Kidney capillary endothelial cell (primary cell): Measurements from ENCODE around the gene ACBD4.

Experiments
- DNase-seq: peaks from one replicate; pipeline ENCODE4 v3.0.0-alpha.2; 2018; ENCODE audit warnings: low spot score

ACBD4 gene

DNA sequence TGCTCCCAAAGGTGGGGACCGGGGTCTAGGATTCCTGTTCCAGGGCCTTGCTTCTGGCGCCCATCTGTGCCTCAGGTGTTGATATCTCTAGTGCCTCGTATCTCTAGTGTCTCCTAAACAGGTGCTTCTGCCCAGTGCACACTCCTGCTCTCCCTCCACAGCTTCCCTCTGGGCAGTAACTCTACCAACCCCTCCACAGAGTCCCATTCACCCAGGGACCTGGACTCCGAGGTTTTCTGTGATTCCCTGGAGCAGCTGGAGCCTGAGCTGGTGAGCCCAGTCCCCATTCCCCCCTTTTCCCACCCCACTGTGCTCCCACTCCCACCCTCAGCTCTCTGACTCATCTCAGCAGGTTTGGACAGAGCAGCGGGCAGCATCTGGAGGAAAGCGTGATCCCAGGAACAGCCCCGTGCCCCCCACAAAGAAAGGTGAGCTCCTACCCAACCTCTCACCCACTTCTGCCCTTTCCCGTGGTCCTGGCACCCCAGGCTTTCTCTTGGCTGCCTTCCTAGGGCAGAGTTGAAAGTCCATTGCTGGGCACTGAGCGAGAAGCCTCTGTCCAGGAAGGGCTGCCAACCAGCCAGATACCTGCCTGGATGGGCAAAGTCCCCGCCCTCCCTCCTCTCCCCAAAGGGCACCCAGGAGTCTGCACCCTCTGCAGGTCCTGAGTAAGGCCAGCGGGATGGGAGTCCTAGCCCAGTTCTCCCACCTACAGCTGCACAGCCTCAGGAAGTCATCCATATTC is 2.2 kb downstream of the ACBD4 start:
- no peak for DNase-seq

DNA sequence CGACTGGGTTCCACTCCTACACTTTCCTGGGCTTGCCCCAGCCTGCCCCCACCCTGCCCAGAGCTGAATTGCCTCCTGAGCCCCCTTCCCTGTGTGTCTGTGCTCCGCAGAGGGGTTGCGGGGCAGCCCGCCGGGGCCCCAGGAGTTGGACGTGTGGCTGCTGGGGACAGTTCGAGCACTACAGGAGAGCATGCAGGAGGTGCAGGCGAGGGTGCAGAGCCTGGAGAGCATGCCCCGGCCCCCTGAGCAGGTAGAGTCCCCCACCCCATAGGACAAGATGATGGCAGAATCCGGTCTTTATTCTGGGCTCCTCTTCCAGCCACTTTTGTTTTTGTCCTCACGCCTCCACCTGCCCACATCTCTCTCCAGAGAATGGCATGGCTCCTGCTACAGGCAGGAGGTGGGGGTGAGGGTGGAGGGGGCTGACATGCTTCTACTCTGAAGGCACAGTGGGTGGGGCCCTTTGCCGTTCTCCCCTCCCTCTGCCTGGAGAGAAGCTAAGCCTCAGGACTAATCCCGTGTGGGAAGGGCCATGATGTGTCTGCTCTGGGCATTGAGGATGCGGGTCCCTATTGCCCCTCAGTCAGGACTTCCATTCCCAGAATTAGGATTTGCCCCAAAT is 3.5 kb downstream of the ACBD4 start:
- DNase-seq: no peak

DNA sequence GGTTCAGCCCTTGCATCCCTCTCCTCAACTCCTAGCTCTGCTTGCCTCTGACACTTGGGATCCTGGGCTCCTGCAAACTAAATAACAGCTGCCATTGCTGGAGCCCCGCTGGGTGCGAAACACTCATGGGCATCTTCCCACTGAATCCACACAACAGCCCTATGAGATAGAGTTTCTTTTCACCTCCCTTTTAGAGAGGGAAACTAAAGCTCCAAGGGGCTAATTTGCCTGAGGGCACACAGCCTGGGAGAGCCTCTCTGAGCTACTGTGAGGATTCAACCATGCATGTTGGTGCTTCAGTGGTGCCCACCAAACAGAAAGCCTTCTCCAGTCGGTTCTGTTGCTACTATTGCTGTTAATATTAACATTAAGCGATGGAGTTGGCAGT is 4.0 kb downstream of the ACBD4 start:
- no peak for DNase-seq

DNA sequence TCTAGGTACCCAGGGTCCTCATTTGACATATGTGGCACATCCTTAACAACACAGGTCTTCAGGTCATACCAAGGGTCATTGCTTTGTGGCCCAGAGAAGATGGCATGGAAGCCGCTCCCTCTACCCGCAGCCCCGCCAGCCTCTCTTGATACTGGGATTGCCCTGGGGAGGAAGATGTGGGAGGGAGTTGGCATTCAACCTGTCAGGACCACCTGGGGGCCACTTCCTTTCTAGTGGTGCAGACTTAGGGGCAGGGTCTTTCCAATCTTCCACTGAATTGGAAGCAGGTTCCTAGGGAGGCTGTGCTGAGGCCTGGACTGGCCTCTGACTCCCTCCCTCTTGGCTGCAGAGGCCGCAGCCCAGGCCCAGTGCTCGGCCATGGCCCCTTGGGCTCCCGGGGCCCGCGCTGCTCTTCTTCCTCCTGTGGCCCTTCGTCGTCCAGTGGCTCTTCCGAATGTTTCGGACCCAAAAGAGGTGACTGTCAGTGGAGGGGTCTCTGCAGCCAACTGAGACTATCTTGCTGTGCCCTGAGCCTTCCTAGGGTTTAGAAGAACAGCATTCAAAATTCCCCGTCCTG is 7.7 kb downstream of the ACBD4 start:
- no peak for DNase-seq

DNA sequence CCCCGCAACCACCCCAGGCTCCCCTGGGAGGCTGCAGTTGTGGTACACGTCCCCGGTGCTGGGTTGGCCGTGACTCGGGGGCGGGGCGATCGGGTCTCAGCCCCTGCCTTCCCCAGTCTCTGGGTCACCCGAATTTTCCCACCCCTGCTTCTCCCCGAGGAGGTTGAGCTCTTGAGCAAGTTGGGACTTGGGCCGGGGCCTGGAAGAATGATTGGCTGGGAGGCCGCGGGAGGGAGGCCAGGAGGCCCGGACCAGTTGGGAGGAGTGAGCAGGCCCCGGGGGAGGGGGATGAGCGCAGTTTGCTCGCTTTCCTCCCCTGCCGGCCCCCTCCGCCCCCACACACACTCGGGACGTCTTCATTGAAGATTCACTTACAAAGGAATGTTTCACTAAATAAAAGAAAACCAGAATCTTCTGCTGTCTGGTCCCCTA is 8.3 kb downstream of the ACBD4 start:
- no peak for DNase-seq

DNA sequence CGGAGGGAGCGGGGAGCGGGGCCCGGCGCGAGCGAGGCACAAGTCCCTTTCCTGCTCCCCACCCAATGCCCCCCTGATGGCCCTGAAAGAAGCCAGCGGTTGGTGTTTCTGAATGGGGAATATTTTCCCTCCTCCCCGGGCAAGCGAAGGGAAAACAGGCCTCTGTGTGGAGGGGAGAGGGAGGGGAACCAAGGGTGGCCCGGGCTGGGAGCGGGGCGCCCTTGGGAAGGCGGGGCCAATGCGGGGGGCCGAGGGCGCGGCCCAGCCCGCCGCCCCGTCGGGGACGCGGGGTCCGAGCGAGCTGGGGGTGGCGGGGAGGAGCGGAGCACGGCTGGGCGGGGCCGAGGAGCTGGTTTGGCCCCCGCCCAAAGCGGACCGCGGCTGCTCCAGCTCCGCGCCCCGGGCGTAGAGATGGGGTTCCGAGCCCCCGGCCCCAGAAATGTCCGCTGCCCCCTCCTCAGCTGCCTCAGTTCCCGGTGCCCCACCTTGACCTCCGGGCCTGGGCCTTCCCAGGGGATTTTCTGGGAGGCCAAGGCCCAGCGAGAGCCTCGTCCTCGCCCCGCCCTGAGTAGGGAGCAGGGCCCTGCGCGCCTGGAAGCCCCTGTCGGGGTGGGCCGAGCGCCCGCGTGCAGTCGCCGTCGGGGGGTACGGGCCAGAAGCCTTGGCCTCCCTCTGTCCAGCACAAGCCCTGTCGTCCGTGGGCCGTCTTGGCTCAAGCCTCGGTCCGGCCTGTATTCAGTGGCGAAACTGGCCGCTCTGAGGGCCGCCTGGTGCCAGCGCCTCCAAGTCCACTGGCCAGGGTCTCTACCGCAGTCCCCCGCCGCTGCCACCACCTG is 8.9 kb downstream of the ACBD4 start:
- no peak for DNase-seq

DNA sequence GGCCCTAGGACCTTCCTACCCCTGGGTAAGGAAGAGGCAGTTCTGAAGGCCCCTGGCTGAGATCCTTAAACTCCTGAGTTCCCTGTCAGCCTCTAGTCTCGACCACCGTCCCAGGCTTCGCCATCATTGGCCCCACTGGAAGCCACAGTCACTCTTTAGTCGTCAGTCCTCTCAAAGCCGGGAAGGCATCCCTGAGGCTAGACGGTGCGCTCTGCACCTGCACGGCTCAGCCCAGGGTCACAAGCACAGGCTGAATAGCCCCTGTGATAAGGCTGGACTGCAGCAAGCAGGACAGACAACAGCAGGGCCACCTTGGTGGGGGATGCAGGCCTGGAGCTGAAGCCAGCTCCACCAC is 9.5 kb downstream of the ACBD4 start:
- no peak for DNase-seq

DNA sequence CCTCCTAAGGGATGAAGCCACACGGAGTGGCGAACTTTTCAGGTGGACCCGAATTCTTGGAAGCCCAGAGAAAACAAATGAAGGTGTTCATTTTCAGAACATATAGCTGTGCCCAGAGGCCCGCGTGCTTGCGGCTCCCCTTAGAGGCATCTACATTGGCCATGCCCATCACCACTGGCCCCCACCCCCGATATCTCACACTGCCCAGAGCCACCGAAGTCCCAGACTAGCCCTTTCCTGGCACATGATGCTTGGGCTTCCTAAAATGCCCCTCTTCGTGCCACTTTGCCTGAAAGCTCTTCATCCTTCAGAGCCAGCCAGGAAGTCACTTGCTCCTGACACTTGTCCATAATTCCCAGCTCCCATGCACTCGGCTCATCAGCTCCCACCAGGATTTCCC is 10.7 kb downstream of the ACBD4 start:
- DNase-seq: no peak

DNA sequence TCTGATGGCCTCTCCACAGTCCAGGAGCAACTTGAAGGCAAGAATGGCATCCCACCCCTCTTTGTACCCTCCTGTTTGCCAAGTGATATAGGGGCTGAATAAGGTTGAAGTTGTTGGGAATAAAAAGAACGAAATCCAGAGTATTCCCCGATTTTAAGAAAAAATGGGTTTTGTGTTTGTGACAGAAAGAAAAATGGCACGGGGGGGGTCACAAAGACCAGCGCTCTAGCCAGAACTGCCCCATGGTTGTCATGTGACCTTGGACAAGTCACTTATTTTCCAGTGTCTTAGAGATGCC is 11.1 kb downstream of the ACBD4 start:
- DNase-seq: no peak

DNA sequence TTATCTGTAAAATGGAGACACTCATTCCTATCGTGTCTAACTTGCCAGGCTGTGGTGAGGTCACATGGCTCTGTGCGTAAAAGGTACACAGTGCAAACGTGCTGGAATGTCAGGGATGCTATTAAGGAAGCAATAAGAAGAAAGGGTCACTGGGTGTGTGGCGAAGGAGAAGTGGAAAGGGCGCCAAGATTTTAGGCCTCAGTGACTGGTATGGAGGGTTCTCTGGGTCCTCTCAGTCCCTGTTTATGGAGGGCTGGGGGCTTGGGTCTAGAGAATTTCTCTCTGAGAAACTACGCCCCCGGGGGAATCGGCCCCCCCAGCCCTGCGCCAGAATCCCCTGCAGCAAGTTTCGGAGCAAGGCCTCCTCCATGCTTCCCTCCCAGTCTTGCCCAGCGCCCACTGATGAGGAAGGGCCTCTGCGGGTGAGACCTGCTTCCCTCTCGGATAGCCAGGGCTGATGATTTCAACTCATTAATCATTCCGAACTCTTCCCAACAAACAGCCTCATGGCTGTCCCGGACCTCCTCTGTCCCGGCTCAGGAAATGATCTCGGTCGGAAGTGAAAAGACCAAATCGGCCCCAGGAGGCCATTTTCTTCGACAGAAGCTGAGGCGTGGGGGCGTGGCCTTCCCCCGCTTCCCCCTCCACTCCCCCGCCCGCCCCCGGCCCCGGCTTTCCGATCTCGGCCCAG is 11.5 kb downstream of the ACBD4 start:
- DNase-seq: peak; percentile 70

DNA sequence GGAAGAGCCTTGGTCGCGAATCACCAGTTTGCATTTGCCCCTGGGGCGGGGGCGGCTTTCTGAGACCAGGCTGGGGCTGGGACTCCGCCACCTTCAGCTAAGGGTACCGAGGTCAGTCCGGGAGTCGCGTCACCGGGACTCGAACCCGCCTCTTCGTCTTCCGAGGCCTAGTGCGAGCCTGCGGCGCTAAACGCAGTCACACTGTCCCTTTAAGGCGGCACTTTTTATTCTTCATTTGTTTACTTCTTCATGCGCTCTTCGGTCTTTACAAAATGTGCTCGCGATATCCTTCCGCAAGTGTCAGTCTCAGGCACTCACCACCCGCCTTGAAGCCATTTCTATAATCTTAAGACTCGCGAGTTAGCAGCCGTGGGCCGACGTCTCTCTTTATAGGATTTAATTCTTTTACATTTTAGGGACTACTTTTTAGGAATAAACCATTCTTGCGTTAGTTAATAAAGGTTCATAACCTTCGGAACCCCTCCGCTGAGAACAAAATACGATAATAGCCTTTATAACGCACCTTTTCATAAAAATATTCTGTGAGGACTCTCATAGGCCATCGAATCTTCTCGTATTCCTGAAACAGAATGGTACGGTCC is 12.2 kb downstream of the ACBD4 start:
- DNase-seq: peak; percentile 89

DNA sequence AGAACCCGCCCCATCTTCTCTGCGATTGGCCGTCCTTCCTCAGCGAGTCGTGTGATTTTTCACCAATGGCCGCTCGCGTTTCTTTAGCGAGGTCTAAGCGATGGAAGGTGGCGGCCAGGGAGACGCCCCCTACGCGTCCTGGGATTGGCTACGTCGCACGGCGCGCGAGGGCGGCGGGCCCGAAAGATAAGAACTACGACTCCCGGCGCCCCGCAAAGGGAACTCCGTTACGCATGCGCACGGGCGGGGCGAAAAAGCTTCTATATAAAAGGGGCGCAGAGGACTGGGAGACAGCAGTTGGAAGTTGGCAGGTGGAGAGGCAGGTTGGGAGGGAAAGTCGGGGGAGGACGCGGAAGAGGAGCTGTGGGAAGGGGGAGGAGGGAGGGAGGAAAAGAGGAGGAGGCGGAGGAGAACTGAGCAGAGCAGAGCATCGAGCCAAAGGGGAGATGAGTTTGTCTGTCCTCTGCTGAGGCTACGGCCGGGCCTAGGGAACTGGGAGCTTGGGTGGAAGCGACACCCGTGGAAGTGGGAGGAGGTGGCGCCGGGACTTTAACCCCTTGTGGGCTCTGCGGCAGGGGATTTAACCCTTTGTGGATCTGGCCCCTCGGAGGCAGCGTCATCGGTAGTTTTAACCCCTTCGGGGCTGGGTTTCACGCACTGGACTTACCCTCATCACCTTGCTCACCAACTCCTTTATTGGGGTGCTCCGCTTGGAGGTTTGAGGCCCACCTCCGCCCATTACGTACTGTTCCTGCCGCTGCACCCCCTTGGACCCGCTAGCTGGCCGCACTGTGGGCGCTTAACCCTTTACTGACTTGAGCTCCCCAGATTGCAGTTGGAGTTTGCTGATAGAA is 12.9 kb downstream of the ACBD4 start, which contains the start of gene HEXIM1:
HEXIM1 (plus strand) TSS at position 293 of the 854 bp plus-strand sequence. CDS start 716 bp downstream, outside the sequence.
- peak; percentile 97 for DNase-seq

DNA sequence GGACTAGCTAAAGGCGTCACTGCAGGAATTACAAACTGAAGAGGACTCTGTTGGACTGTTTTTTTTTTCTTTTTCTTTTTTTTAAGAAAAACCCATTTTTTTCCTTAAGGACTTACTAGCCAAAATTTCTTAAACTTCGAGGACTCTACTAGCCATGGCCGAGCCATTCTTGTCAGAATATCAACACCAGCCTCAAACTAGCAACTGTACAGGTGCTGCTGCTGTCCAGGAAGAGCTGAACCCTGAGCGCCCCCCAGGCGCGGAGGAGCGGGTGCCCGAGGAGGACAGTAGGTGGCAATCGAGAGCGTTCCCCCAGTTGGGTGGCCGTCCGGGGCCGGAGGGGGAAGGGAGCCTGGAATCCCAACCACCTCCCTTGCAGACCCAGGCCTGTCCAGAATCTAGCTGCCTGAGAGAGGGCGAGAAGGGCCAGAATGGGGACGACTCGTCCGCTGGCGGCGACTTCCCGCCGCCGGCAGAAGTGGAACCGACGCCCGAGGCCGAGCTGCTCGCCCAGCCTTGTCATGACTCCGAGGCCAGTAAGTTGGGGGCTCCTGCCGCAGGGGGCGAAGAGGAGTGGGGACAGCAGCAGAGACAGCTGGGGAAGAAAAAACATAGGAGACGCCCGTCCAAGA is 13.7 kb downstream of the ACBD4 start:
- DNase-seq: peak; percentile 72

DNA sequence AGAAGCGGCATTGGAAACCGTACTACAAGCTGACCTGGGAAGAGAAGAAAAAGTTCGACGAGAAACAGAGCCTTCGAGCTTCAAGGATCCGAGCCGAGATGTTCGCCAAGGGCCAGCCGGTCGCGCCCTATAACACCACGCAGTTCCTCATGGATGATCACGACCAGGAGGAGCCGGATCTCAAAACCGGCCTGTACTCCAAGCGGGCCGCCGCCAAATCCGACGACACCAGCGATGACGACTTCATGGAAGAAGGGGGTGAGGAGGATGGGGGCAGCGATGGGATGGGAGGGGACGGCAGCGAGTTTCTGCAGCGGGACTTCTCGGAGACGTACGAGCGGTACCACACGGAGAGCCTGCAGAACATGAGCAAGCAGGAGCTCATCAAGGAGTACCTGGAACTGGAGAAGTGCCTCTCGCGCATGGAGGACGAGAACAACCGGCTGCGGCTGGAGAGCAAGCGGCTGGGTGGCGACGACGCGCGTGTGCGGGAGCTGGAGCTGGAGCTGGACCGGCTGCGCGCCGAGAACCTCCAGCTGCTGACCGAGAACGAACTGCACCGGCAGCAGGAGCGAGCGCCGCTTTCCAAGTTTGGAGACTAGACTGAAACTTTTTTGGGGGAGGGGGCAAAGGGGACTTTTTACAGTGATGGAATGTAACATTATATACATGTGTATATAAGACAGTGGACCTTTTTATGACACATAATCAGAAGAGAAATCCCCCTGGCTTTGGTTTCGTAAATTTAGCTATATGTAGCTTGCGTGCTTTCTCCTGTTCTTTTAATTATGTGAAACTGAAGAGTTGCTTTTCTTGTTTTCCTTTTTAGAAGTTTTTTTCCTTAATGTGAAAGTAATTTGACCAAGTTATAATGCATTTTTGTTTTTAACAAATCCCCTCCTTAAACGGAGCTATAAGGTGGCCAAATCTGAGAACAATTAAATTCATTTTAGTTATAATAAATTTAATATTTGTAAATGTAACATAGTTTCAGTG is 14.5 kb downstream of the ACBD4 start:
- peak; percentile 50 for DNase-seq

DNA sequence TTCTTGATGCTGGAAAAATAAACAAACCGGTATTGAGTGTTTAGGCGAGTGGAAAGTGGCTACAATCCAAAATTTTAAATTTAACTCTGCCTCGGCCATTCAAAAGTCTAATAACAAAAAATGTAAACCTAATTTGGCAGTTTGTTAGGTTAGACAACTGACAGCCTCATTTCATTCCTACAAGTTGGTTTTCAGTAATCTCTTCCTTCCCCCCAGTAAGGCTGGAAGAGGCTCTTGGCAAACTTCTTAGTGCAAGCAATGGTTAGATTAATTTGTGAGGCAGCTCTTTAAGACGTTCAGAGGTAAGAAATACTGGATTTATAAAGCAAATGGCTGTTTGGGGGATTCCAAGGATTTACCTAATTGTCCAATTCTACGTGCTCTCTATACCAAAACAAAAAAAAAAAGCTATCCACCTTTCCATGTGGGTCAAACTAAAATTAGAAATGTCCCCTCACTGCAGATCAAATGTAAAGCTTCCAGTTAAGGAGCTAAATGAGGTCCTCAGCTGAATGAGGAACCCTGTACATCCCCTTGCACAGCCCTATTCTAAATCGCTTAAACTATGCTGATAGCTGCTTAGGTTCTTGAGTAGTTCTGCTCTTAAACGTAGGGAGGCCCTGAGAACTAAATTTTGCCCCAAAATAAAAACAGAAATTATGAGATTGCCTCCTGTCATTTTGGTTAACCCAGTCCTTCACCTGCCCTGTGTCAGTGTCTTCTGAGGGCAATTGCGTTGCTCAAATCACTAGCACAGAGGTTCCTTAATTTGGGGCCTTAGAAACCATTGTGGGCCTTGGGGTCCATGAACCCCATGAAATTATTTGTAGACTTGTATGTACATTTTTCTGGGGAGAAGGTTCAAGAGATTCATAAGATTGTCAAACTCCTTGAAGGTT is 15.7 kb downstream of the ACBD4 start:
- DNase-seq: no peak

DNA sequence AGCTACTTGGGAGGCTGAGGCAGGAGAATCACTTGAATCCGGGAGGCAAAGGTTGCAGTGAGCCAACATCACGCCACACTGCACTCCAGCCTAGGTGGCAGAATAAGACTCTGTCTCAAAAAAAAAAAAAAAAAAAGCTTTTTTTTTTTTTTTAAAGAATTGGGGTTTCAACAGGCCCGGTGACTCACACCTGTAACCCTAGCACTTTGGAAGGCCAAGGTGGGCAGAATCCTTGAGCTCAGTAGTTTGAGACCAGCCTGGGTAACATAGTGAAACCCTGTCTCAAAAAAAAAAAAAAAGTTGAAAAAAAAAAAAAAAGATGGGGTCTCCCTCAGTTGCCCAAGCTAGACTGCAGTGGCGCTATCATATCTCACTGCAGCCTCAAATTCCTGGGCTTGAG is 19.5 kb downstream of the ACBD4 start:
- no peak for DNase-seq

DNA sequence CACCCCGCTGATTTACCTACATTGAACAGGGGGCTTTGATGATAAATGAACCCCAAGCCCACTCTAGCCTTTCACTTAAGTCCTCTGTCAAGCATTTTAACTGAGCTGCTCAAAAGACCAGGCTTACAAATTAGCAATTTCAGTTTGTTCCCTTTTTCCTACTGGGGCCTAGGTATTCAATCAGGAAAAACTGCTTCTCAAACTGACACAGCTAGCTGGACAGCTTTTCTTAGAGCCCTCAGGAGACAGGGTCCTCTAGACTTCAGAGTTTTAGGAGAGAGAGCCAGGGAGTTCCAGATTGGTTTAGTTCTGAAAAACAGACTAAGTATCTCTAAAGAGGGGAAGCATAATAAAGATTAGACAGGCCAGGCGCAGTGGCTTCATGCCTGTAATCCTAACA is 20.0 kb downstream of the ACBD4 start:
- no peak for DNase-seq

DNA sequence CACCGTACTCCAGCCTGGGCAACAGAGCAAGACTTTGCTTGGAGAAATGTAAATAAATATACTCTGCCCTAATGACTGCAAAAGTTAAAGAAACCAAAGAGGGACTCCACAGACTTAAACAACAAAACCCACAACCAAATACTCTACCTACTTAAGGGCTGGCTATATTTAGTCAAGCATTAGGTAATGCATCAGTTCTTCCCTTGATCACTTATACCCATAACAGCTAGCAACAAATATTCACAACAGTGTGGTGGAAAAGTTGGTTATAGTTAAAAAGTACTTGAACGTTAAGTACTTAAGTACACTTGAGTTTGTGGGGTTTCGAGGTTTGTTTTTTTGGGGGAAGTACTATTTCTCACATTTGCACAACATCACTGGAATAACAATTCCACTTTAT is 20.8 kb downstream of the ACBD4 start:
- no peak for DNase-seq
